GM12801 (cell line): ENCODE results near the gene ERFL.

Experiments
- TF ChIP-seq, protein P1 (sequence below): IDR thresholded peaks from one replicate; pipeline ENCODE4 v1.5.1; 2011; ENCODE audit warnings: control low read depth; ENCODE audit not compliant: insufficient read length; ENCODE audit errors: extremely low read depth

The ERFL gene

DNA sequence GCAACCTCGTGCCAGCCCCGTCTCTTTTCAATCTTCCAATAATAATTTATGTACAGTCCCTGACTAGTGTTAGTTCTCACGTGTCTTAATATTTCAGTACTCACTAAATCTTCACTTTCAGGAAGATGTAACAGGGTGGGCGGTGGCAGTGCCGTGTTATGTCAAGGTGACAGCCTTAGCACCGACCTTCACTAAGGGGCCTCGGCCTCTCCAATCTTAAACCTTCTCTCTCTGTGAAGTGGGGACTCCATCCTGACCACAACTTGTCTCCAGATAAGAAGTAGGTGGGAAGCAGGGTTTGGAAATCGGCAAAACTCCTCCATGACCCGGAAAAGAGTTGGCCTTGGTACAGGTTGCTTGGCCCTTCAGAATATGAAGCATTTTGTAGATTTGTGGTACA, 66.4 kb downstream of the ERFL start:
- TF ChIP-seq, protein P1, sequence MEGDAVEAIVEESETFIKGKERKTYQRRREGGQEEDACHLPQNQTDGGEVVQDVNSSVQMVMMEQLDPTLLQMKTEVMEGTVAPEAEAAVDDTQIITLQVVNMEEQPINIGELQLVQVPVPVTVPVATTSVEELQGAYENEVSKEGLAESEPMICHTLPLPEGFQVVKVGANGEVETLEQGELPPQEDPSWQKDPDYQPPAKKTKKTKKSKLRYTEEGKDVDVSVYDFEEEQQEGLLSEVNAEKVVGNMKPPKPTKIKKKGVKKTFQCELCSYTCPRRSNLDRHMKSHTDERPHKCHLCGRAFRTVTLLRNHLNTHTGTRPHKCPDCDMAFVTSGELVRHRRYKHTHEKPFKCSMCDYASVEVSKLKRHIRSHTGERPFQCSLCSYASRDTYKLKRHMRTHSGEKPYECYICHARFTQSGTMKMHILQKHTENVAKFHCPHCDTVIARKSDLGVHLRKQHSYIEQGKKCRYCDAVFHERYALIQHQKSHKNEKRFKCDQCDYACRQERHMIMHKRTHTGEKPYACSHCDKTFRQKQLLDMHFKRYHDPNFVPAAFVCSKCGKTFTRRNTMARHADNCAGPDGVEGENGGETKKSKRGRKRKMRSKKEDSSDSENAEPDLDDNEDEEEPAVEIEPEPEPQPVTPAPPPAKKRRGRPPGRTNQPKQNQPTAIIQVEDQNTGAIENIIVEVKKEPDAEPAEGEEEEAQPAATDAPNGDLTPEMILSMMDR, result no peak

- TF ChIP-seq, protein P1, result no peak
Measured at GRCh38 chr19:41861116-41861768, 67.0 kb downstream of the ERFL start.

- TF ChIP-seq, protein P1, result no peak
Measured at GRCh38 chr19:41860419-41861115, 67.7 kb downstream of the ERFL start.

GRCh38 chr19:41859618-41860418, 68.4 kb downstream of the ERFL start, which contains the start of gene RPS19:
Gene RPS19, plus strand, starts transcription at chr19:41860255. Its CDS starts 520 bp downstream, at chr19:41860775.
- TF ChIP-seq, protein P1, result no peak

DNA sequence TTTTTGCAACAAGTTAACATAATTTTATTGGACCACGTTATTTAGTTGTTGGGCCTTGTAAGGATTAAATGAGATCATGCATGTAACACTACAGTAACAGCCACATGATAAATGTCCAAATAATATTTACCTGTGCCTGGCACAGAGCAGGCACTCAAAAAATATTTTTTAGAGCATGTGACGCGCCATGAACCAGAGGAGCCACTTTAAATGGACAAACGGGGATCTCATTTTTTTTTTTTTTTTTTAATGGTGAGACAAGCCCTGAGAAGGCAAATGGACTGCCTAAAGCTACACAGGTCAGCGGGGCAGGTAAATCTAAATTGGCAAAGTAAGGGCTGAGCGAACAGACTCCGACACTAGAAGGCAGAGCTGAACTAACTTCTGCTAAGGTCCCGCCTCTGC, 69.0 kb downstream of the ERFL start:
- TF ChIP-seq, protein P1, result no peak
